ENCODE measurements around the gene SYT15.
"Not testable (repeated sequence)": the region's sequence is repeated elsewhere in the genome, so short reads cannot be mapped to it uniquely, and the experiment has no call there.

GRCh38 chr10:46617134-46617533 lies 38.2 kb downstream of the SYT15 start:
- TF ChIP-seq CTCF (IDR thresholded peaks at IDR 0.05 in 8 of 11, conservative IDR thresholded peaks at IDR 0.05 in 3 of 11); POLR2A (IDR thresholded peaks at IDR 0.05); POLR2AphosphoS5 (IDR thresholded peaks at IDR 0.05): not testable (repeated sequence)

Data from spleen (tissue), 7 donors.